Sigmoid colon (tissue), 4 donors: ENCODE measurements around the gene CSNK1E.
A peak's percentile ranks its signal among the peaks of the same experiment; 100 is the strongest.

ENCODE experiments used
- EP300 ChIP-seq, 4 donors: sonication (generic); formaldehyde crosslinking; IDR thresholded peaks; one replicate each; pipeline ENCODE4 v1.6.1; 2017; ENCODE audit warnings: antibody characterized with exemption in 4 of 4
- POLR2A ChIP-seq, 2 donors: fragments of 450-650 bp; IDR thresholded peaks; one replicate each; pipeline ENCODE4 v1.6.1; 2016; ENCODE audit warnings: antibody characterized with exemption in 2 of 2, mild to moderate bottlenecking in 2 of 2, moderate library complexity in 2 of 2
- POLR2AphosphoS5 ChIP-seq, 4 donors: sonication (generic); formaldehyde crosslinking; IDR thresholded peaks; one replicate each; pipeline ENCODE4 v1.6.1; 2017; ENCODE audit warnings: antibody characterized with exemption in 4 of 4
- TF ChIP-seq, protein P1 (sequence below), 4 experiments: fragments of 450-650 bp in 3 of 4; fragments of 200-600 bp in 1 of 4; IDR thresholded peaks; one replicate each; pipeline ENCODE4 v1.5.1; 2016 to 2019; ENCODE audit warnings: antibody characterized with exemption in 4 of 4, mild to moderate bottlenecking in 3 of 4, moderate library complexity in 2 of 4

DNA sequence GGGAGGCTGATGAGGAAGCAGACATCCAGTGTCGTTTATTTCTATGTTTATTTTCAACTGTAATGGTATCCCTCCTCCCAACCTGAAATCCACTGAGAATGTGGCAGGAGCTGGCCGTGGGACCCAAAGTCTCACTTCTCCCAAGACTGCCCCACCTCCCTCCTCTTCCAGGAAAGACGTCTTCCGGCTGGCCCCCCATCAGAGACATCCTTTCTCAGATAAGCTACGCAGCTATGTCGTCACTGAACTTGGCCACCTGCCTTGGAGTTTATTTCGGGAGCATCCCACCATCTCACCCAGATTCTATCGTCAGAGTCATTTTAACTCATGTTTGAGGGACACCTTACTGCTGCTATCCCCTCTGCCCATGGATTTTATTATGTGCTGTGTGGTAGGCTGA is 58.3 kb downstream of the CSNK1E start:
- TF ChIP-seq, protein P1, sequence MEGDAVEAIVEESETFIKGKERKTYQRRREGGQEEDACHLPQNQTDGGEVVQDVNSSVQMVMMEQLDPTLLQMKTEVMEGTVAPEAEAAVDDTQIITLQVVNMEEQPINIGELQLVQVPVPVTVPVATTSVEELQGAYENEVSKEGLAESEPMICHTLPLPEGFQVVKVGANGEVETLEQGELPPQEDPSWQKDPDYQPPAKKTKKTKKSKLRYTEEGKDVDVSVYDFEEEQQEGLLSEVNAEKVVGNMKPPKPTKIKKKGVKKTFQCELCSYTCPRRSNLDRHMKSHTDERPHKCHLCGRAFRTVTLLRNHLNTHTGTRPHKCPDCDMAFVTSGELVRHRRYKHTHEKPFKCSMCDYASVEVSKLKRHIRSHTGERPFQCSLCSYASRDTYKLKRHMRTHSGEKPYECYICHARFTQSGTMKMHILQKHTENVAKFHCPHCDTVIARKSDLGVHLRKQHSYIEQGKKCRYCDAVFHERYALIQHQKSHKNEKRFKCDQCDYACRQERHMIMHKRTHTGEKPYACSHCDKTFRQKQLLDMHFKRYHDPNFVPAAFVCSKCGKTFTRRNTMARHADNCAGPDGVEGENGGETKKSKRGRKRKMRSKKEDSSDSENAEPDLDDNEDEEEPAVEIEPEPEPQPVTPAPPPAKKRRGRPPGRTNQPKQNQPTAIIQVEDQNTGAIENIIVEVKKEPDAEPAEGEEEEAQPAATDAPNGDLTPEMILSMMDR (IDR thresholded peaks at IDR 0.05), result no peak
- no peak for TF ChIP-seq POLR2A (IDR thresholded peaks at IDR 0.05)
- peak in 2 of 4 donors; percentile 17 to 58 for TF ChIP-seq POLR2AphosphoS5 (IDR thresholded peaks at IDR 0.05)
- TF ChIP-seq EP300 (IDR thresholded peaks at IDR 0.05), result peak in 2 of 4 donors; percentile 35 to 73
